Thyroid gland (tissue), 4 donors: ENCODE measurements around the gene DOCK3. TPM values are rescaled to one million over a fixed set of nuclear protein-coding genes. Genes with fewer than 3 reads are reported as not detected.
"Not testable (repeated sequence)": the region's sequence is repeated elsewhere in the genome, so short reads cannot be mapped to it uniquely, and the experiment has no call there.

Source experiments
- DNase-seq, 2 donors: peaks; one replicate each; pipeline ENCODE4 v3.0.0-alpha.2; 2019
- H3K27ac ChIP-seq, 3 donors: fragments of 200-600 bp; sonication (generic); 1 replicate in 2 of 3; 2 replicates in 1 of 3; pipeline ENCODE4 v1.5.1; 2016 to 2019; ENCODE audit warnings: mild to moderate bottlenecking in 1 of 3, moderate library complexity in 1 of 3
- H3K27me3 ChIP-seq: fragments of 200-600 bp; sonication (generic); one replicate; pipeline ENCODE4 v1.5.1; 2019
- H3K36me3 ChIP-seq, 2 donors: fragments of 200-600 bp; sonication (generic); one replicate each; pipeline ENCODE4 v1.5.1; 2016 to 2019
- H3K4me1 ChIP-seq, 2 donors: fragments of 200-600 bp; sonication (generic); one replicate each; pipeline ENCODE4 v1.5.1; 2017 to 2019
- H3K4me3 ChIP-seq, 3 donors: fragments of 200-600 bp; sonication (generic); replicated peaks in 1 of 3; 1 replicate in 2 of 3; 2 replicates in 1 of 3; pipeline ENCODE4 v1.5.1; 2016; ENCODE audit warnings: mild to moderate bottlenecking in 1 of 3
- H3K9me3 ChIP-seq: fragments of 200-600 bp; sonication (generic); one replicate; pipeline ENCODE4 v1.5.1; 2017
- CTCF ChIP-seq, 6 experiments: fragments of 200-600 bp in 3 of 6; fragments of 450-650 bp in 3 of 6; sonication (generic) in 3 of 6; IDR thresholded peaks; one replicate each; pipeline ENCODE4 v1.5.1; 2016 to 2019; ENCODE audit warnings: antibody characterized with exemption in 6 of 6, mild to moderate bottlenecking in 2 of 6, inconsistent platforms in 1 of 6, moderate library complexity in 1 of 6
- POLR2A ChIP-seq, 2 donors: fragments of 450-650 bp; IDR thresholded peaks; one replicate each; pipeline ENCODE4 v1.6.1; 2017; ENCODE audit warnings: antibody characterized with exemption in 2 of 2, mild to moderate bottlenecking in 2 of 2, moderate library complexity in 1 of 2
- WGBS, 2 donors: methylation state at CpG; one replicate each; pipeline ENCODE4 v1.1.5; 2017; 5-methylcytosine and 5-hydroxymethylcytosine counted together
- intact Hi-C: fragments of 100-400 bp; cut with DNase I; formaldehyde crosslinking; loops from one replicate; pipeline ENCODE4 v1.15.1; 2023
- total RNA-seq, 4 donors: library from RNA; depleted of rRNA; stranded (reverse); fragments of >200 nt; gene quantifications; one replicate each; pipeline ENCODE4 v1.2.3, GENCODE V29; 2016

The DOCK3 gene
- total RNA-seq, 4 donors from 2014 or later: 15.7 to 54.2 (median 21.1) TPM

GRCh38 chr3:50759015-50759414 lies 84.3 kb downstream of the DOCK3 start:
- H3K27ac ChIP-seq: no peak overlapping the region
- no peaks in the 10 kb centered on the region for H3K4me1 ChIP-seq
- DNase-seq: no peak
- H3K9me3 ChIP-seq: no peaks in the 10 kb centered on the region
- WGBS, 2 donors: 97% methylated on average over 5 of the region's 5 CpGs
- no peak for TF ChIP-seq CTCF (IDR thresholded peaks at IDR 0.05)
- TF ChIP-seq POLR2A (IDR thresholded peaks at IDR 0.05): no peak
- H3K27me3 ChIP-seq: no peaks in the 10 kb centered on the region
- no peak overlapping the region for H3K4me3 ChIP-seq
- intact Hi-C loops: no loop called here
- no peaks in the 10 kb centered on the region for H3K36me3 ChIP-seq

- H3K27ac ChIP-seq: no peak overlapping the region
- no peak overlapping the region for H3K4me3 ChIP-seq
- no peak for DNase-seq
- WGBS, 2 donors: 88 to 98% methylated on average over 1 of the region's 1 CpG
- no peak for TF ChIP-seq CTCF (IDR thresholded peaks at IDR 0.05)
- no peak for TF ChIP-seq POLR2A (IDR thresholded peaks at IDR 0.05)
- no peaks in the 10 kb centered on the region for H3K27me3 ChIP-seq
- no peaks in the 10 kb centered on the region for H3K9me3 ChIP-seq
- no peaks in the 10 kb centered on the region for H3K36me3 ChIP-seq
- H3K4me1 ChIP-seq: no peaks in the 10 kb centered on the region
- intact Hi-C loops: no loop called here
These were observed 103.0 kb downstream of the DOCK3 start for GRCh38 chr3:50777680-50778079.

- intact Hi-C loops, H3K27ac ChIP-seq, H3K9me3 ChIP-seq, H3K4me1 ChIP-seq, DNase-seq, H3K27me3 ChIP-seq, H3K36me3 ChIP-seq, H3K4me3 ChIP-seq: not testable (repeated sequence)
- WGBS, 2 donors: 93 to 97% methylated on average over 3 of the region's 3 CpGs
These were observed 107.0 kb downstream of the DOCK3 start for GRCh38 chr3:50781766-50782165.

GRCh38 chr3:50786631-50787030 lies 111.9 kb downstream of the DOCK3 start:
- intact Hi-C loops: no loop called here
- Histone ChIP-seq H3K36me3 (no peaks in the 10 kb centered on the region), H3K4me3 (no peak overlapping the region), H3K27me3 (no peaks in the 10 kb centered on the region), H3K4me1 (peaks cover 13 to 29% of the 10 kb centered on the region in 2 donors), H3K27ac (peak overlapping the region in 1 of 3 donors; percentile 60), H3K9me3 (no peaks in the 10 kb centered on the region)
- WGBS, 2 donors: 47 to 61% methylated on average over 5 of the region's 5 CpGs
- DNase-seq: peak; percentile 68 to 70
- TF ChIP-seq CTCF (IDR thresholded peaks at IDR 0.05): no peak
- no peak for TF ChIP-seq POLR2A (IDR thresholded peaks at IDR 0.05)

- WGBS, 2 donors: 83 to 87% methylated on average over 3 of the region's 3 CpGs
- H3K27ac ChIP-seq: peak overlapping the region; percentile 11 to 63 (median 25)
- H3K27me3 ChIP-seq, DNase-seq, H3K9me3 ChIP-seq, intact Hi-C loops, H3K4me3 ChIP-seq, H3K36me3 ChIP-seq: not testable (repeated sequence)
- peaks cover 13 to 29% of the 10 kb centered on the region in 2 donors for H3K4me1 ChIP-seq
These were observed 116.2 kb downstream of the DOCK3 start for GRCh38 chr3:50790894-50791293.

- no peak for TF ChIP-seq CTCF (IDR thresholded peaks at IDR 0.05)
- no peak for TF ChIP-seq POLR2A (IDR thresholded peaks at IDR 0.05)
- Histone ChIP-seq H3K36me3 (no peaks in the 10 kb centered on the region), H3K9me3 (no peaks in the 10 kb centered on the region), H3K4me3 (no peak overlapping the region), H3K27me3 (no peaks in the 10 kb centered on the region), H3K4me1 (peaks cover 8 to 28% of the 10 kb centered on the region in 2 donors), H3K27ac (no peak overlapping the region)
- WGBS, 2 donors: 75 to 94% methylated on average over 4 of the region's 4 CpGs
- intact Hi-C loops: no loop called here
- DNase-seq: no peak
These were observed 117.8 kb downstream of the DOCK3 start for GRCh38 chr3:50792568-50792967.

GRCh38 chr3:50803805-50804204 lies 129.1 kb downstream of the DOCK3 start:
- H3K36me3 ChIP-seq, intact Hi-C loops, H3K27ac ChIP-seq, H3K4me3 ChIP-seq, DNase-seq, H3K27me3 ChIP-seq, H3K9me3 ChIP-seq: not testable (repeated sequence)
- H3K4me1 ChIP-seq: peaks cover 0 to 22% of the 10 kb centered on the region in 2 donors
- 80 to 90% methylated on average over 1 to 2 of the region's 27 CpGs for WGBS, 2 donors

GRCh38 chr3:50804376-50804775 lies 129.6 kb downstream of the DOCK3 start:
- peaks cover 0 to 22% of the 10 kb centered on the region in 2 donors for H3K4me1 ChIP-seq
- 93 to 96% methylated on average over 20 of the region's 20 CpGs for WGBS, 2 donors
- H3K36me3 ChIP-seq, DNase-seq, intact Hi-C loops, H3K9me3 ChIP-seq, H3K27me3 ChIP-seq, H3K27ac ChIP-seq, H3K4me3 ChIP-seq: not testable (repeated sequence)
